Neural progenitor cell (in vitro differentiated cells): Measurements from ENCODE around the gene AGPS. TPM values are rescaled to one million over a fixed set of nuclear protein-coding genes. Genes with fewer than 3 reads are reported as not detected.
A peak's percentile ranks its signal among the peaks of the same experiment; 100 is the strongest.

Source experiments
- DNase-seq: peaks from one replicate; pipeline ENCODE4 v3.0.0-alpha.2; 2016; ENCODE audit warnings: low spot score
- H2AFZ ChIP-seq: fragments of 200-600 bp; sonication (generic); replicated peaks from 2 replicates; pipeline ENCODE4 v1.6.1; 2016; ENCODE audit warnings: antibody characterized with exemption
- H3F3A ChIP-seq: fragments of 200-600 bp; sonication (generic); 2 replicates; pipeline ENCODE4 v1.6.1; 2016; ENCODE audit warnings: antibody characterized with exemption, low read depth
- H3K27ac ChIP-seq: fragments of 200-600 bp; sonication (generic); 2 replicates; pipeline ENCODE4 v1.5.1; 2016; ENCODE audit warnings: mild to moderate bottlenecking
- H3K27me3 ChIP-seq: fragments of 200-600 bp; sonication (generic); 2 replicates; pipeline ENCODE4 v1.6.1; 2016; ENCODE audit warnings: mild to moderate bottlenecking, moderate library complexity
- H3K36me3 ChIP-seq: fragments of 200-600 bp; sonication (generic); 2 replicates; pipeline ENCODE4 v1.5.1; 2016
- H3K4me1 ChIP-seq: fragments of 200-600 bp; sonication (generic); 2 replicates; pipeline ENCODE4 v1.6.1; 2016; ENCODE audit warnings: mixed run types
- H3K4me2 ChIP-seq: fragments of 200-600 bp; sonication (generic); 2 replicates; pipeline ENCODE4 v1.6.1; 2016
- H3K4me3 ChIP-seq: fragments of 200-600 bp; sonication (generic); 2 replicates; pipeline ENCODE4 v1.5.1; 2016
- H3K79me2 ChIP-seq: fragments of 200-600 bp; sonication (generic); 2 replicates; pipeline ENCODE4 v1.6.1; 2016; ENCODE audit warnings: low read depth
- H3K9ac ChIP-seq: fragments of 200-600 bp; sonication (generic); 2 replicates; pipeline ENCODE4 v1.6.1; 2016
- H3K9me3 ChIP-seq: fragments of 200-600 bp; sonication (generic); 2 replicates; pipeline ENCODE4 v1.5.1; 2016; ENCODE audit warnings: low read depth
- H4K20me1 ChIP-seq: fragments of 200-600 bp; sonication (generic); 2 replicates; pipeline ENCODE4 v1.6.1; 2016; ENCODE audit warnings: low read depth
- H3K27ac Mint-ChIP-seq: 3 replicates; pipeline ENCODE4 v1.8.0; 2021; ENCODE audit warnings: mixed read lengths
- H3K27me3 Mint-ChIP-seq: 2 replicates; pipeline ENCODE4 v1.8.0; 2022; ENCODE audit warnings: low read depth, mild to moderate bottlenecking, inconsistent platforms, moderate library complexity, mixed read lengths; ENCODE audit not compliant: insufficient read depth
- H3K36me3 Mint-ChIP-seq: 3 replicates; pipeline ENCODE4 v1.8.0; 2021; ENCODE audit warnings: mixed read lengths
- H3K4me1 Mint-ChIP-seq: 3 replicates; pipeline ENCODE4 v1.8.0; 2021; ENCODE audit warnings: mixed read lengths
- H3K4me3 Mint-ChIP-seq: 3 replicates; pipeline ENCODE4 v1.8.0; 2021; ENCODE audit warnings: mild to moderate bottlenecking, moderate library complexity, mixed read lengths
- H3K9me3 Mint-ChIP-seq: 3 replicates; pipeline ENCODE4 v1.8.0; 2020; ENCODE audit warnings: mixed read lengths
- EZH2 ChIP-seq: fragments of 200-600 bp; sonication (generic); IDR thresholded peaks from 2 replicates; pipeline ENCODE4 v1.6.1; 2017; ENCODE audit warnings: antibody characterized with exemption, mild to moderate bottlenecking, moderate library complexity
- EZH2phosphoT487 ChIP-seq: fragments of 200-600 bp; sonication (generic); IDR thresholded peaks from 2 replicates; pipeline ENCODE4 v1.6.1; 2017; ENCODE audit warnings: antibody characterized with exemption
- total RNA-seq: library from RNA; depleted of rRNA; stranded (reverse); fragments of >200 nt; gene quantifications from 2 replicates; pipeline ENCODE4 v1.2.3, GENCODE V29; 2015; ENCODE audit warnings: low replicate concordance
- TF ChIP-seq, protein P1 (sequence below): fragments of 200-600 bp; sonication (generic); IDR thresholded peaks from 2 replicates; pipeline ENCODE4 v1.5.1; 2017; ENCODE audit warnings: antibody characterized with exemption, mild to moderate bottlenecking

The AGPS gene
- total RNA-seq, 1 donor from 2014 or later: 63.5 TPM

DNA sequence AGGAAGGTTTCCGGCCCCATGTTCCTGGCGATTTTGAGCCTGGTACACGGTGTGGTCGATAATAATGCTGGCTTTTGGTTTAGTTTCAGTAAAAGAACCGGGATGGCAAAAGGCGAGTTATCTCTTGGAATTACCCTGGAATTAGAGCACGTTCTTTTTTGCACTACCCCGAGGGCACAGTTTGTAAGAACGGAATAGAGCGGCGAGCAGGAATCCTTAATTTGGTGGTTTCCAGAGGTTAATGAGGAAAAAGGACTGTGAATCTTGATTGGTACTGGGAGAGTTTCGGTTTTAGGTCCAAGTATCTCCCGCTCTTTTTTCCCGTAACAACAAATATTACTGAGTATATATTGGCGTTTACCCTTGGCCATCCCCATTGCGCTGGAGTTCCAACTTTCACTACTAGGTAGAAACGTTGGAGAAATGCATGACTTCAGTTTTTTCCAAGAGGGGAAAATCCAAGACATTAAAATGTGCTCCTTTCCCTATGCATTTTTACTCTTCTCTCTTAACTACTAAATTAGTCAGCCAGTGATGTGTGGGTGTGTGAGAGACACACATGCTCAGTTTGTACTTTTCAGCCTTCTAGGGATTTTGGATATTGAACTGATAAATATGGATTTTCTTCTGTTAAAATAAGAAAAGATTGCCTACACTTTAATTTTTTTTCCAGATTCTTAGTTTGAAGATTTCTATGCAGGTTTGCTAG lies 160.8 kb downstream of the AGPS start:
- Histone ChIP-seq H3K27me3 (no peaks in the 10 kb centered on the region), H3K4me2 (peak overlapping the region; percentile 87), H3K4me3 (peak overlapping the region; percentile 93), H3K36me3 (no peaks in the 10 kb centered on the region), H3K79me2 (peaks cover 2% of the 10 kb centered on the region), H3K27ac (no peak overlapping the region), H3K9ac (peak overlapping the region; percentile 56), H3F3A (no peaks in the 10 kb centered on the region), H3K9me3 (no peaks in the 10 kb centered on the region), H4K20me1 (no peaks in the 10 kb centered on the region), H3K4me1 (no peaks in the 10 kb centered on the region), H2AFZ (peak overlapping the region; percentile 100)
- Mint-ChIP-seq H3K27me3 (no peaks in the 10 kb centered on the region), H3K27ac (peak overlapping the region; percentile 100), H3K9me3 (peaks cover 18% of the 10 kb centered on the region), H3K4me1 (peaks cover 8% of the 10 kb centered on the region), H3K36me3 (peaks cover 2% of the 10 kb centered on the region), H3K4me3 (peak overlapping the region; percentile 93)
- TF ChIP-seq, protein P1, sequence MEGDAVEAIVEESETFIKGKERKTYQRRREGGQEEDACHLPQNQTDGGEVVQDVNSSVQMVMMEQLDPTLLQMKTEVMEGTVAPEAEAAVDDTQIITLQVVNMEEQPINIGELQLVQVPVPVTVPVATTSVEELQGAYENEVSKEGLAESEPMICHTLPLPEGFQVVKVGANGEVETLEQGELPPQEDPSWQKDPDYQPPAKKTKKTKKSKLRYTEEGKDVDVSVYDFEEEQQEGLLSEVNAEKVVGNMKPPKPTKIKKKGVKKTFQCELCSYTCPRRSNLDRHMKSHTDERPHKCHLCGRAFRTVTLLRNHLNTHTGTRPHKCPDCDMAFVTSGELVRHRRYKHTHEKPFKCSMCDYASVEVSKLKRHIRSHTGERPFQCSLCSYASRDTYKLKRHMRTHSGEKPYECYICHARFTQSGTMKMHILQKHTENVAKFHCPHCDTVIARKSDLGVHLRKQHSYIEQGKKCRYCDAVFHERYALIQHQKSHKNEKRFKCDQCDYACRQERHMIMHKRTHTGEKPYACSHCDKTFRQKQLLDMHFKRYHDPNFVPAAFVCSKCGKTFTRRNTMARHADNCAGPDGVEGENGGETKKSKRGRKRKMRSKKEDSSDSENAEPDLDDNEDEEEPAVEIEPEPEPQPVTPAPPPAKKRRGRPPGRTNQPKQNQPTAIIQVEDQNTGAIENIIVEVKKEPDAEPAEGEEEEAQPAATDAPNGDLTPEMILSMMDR: no peak
- TF ChIP-seq EZH2 (no peak), EZH2phosphoT487 (no peak)
- DNase-seq: no peak

DNA sequence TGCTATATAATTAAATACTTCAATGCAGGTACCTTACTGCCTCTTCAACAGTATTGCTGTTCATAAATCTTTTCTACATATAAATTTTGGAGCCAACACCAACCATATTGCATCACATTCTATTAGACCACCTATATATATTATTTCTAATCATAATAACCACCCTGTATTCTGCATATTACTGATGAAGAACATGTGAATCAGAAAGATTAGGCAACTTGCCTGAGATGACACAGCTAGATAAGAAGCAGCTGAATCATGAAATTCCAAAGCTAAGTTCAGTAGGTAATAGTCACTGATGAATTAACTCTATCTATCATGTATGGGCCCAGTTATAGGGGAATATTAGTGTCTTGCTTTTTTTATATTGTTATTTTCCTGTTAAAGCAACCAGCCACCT lies 161.8 kb downstream of the AGPS start:
- Histone ChIP-seq H3K4me2 (no peak overlapping the region), H3K27ac (no peak overlapping the region), H4K20me1 (no peaks in the 10 kb centered on the region), H3F3A (no peaks in the 10 kb centered on the region), H3K36me3 (no peaks in the 10 kb centered on the region), H3K9ac (no peak overlapping the region), H3K9me3 (no peaks in the 10 kb centered on the region), H3K4me1 (no peaks in the 10 kb centered on the region), H3K4me3 (no peak overlapping the region), H2AFZ (no peak overlapping the region), H3K27me3 (no peaks in the 10 kb centered on the region), H3K79me2 (peaks cover 2% of the 10 kb centered on the region)
- no peaks in the 10 kb centered on the region for H3K27me3 Mint-ChIP-seq
- H3K4me1 Mint-ChIP-seq: peaks cover 8% of the 10 kb centered on the region
- DNase-seq: no peak
- H3K36me3 Mint-ChIP-seq: peaks cover 2% of the 10 kb centered on the region
- no peak for TF ChIP-seq EZH2phosphoT487
- no peak for TF ChIP-seq EZH2
- TF ChIP-seq, protein P1: no peak
- no peak overlapping the region for H3K27ac Mint-ChIP-seq
- peaks cover 18% of the 10 kb centered on the region for H3K9me3 Mint-ChIP-seq
- no peak overlapping the region for H3K4me3 Mint-ChIP-seq

DNA sequence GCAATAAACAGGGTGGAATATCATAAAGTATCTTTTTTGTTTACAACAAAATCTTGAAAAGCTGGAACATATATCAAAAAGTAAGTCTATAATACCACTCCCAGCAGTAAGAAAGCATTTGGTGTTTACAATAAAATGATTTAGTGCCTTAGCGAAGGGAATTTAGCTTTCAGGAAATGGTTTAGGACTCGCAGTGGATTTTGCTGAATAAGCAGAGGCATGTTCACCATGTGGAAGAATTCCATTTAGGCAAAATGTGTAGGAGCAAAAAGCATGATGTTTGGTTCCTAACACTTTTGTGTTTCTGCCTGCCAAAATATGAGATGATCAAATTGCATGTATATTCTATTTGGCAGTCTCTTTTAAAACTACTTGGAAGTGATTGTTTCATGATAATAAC lies 163.6 kb downstream of the AGPS start:
- H3F3A ChIP-seq: no peaks in the 10 kb centered on the region
- H3K4me1 ChIP-seq: no peaks in the 10 kb centered on the region
- peaks cover 2% of the 10 kb centered on the region for H3K79me2 ChIP-seq
- DNase-seq: no peak
- no peak overlapping the region for H3K9ac ChIP-seq
- Mint-ChIP-seq H3K36me3 (peaks cover 2% of the 10 kb centered on the region), H3K27ac (no peak overlapping the region), H3K9me3 (peaks cover 14% of the 10 kb centered on the region), H3K4me1 (peaks cover 8% of the 10 kb centered on the region), H3K27me3 (no peaks in the 10 kb centered on the region), H3K4me3 (no peak overlapping the region)
- H3K9me3 ChIP-seq: no peaks in the 10 kb centered on the region
- TF ChIP-seq EZH2phosphoT487 (no peak), EZH2 (no peak)
- TF ChIP-seq, protein P1: no peak
- H3K4me2 ChIP-seq: no peak overlapping the region
- H3K36me3 ChIP-seq: no peaks in the 10 kb centered on the region
- H3K27ac ChIP-seq: no peak overlapping the region
- H4K20me1 ChIP-seq: no peaks in the 10 kb centered on the region
- no peaks in the 10 kb centered on the region for H3K27me3 ChIP-seq
- no peak overlapping the region for H3K4me3 ChIP-seq
- H2AFZ ChIP-seq: no peak overlapping the region
